Astrocyte (in vitro differentiated cells and primary cell): ENCODE measurements around the gene AACS.
"Not testable (repeated sequence)": the region's sequence is repeated elsewhere in the genome, so short reads cannot be mapped to it uniquely, and the experiment has no call there.

ENCODE experiments used
- EZH2 ChIP-seq: IDR thresholded peaks from 2 replicates; pipeline ENCODE4 v1.6.1; 2012; ENCODE audit warnings: mild to moderate bottlenecking, low read length, inconsistent platforms; ENCODE audit not compliant: insufficient read depth
- TF ChIP-seq, protein P1 (sequence below): IDR thresholded peaks from 2 replicates; pipeline ENCODE4 v1.5.1; 2011; ENCODE audit warnings: low read depth, mild to moderate bottlenecking, inconsistent platforms, low read length, moderate library complexity; ENCODE audit not compliant: insufficient read depth

- TF ChIP-seq, protein P1, sequence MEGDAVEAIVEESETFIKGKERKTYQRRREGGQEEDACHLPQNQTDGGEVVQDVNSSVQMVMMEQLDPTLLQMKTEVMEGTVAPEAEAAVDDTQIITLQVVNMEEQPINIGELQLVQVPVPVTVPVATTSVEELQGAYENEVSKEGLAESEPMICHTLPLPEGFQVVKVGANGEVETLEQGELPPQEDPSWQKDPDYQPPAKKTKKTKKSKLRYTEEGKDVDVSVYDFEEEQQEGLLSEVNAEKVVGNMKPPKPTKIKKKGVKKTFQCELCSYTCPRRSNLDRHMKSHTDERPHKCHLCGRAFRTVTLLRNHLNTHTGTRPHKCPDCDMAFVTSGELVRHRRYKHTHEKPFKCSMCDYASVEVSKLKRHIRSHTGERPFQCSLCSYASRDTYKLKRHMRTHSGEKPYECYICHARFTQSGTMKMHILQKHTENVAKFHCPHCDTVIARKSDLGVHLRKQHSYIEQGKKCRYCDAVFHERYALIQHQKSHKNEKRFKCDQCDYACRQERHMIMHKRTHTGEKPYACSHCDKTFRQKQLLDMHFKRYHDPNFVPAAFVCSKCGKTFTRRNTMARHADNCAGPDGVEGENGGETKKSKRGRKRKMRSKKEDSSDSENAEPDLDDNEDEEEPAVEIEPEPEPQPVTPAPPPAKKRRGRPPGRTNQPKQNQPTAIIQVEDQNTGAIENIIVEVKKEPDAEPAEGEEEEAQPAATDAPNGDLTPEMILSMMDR = not testable (repeated sequence)
- not testable (repeated sequence) for TF ChIP-seq EZH2
Measured at GRCh38 chr12:125063522-125063921, 1.7 kb upstream of the AACS start.
